ENCODE results near the gene ABCB6. TPM values are rescaled to one million over a fixed set of nuclear protein-coding genes. Genes with fewer than 3 reads are reported as not detected.

Gene ABCB6
- total and polyA plus RNA-seq, 2 of the 8 experiments (the other 6 are each of a cell fraction or from before 2014, with no cell fraction given) = 44.9 to 50.6 TPM

GRCh38 chr2:219266232-219266631, 47.5 kb upstream of the ABCB6 start (continued):
- TF ChIP-seq CHD7 (IDR thresholded peaks at IDR 0.05; ENCODE audit: insufficient replicate concordance, low read length) (no peak), TEAD4 (IDR thresholded peaks at IDR 0.05; ENCODE audit: low read depth, low read length) (no peak), RAD21 (IDR thresholded peaks at IDR 0.05 in 1 of 2, conservative IDR thresholded peaks at IDR 0.05 in 1 of 2; ENCODE audit: low read depth in 2 of 2, low read length in 2 of 2) (no peak), SIRT6 (IDR thresholded peaks at IDR 0.05; ENCODE audit: low read length) (no peak), POLR2A (IDR thresholded peaks at IDR 0.05; ENCODE audit: control extremely low read depth in 1 of 2, low read depth in 2 of 2, low read length in 2 of 2) (no peak), E2F6 (IDR thresholded peaks at IDR 0.05) (no peak), POLR2AphosphoS5 (IDR thresholded peaks at IDR 0.05; ENCODE audit: low read depth, low read length) (no peak), USF2 (IDR thresholded peaks at IDR 0.05; ENCODE audit: low read length) (no peak)

Measured in H1 (cell line).